ENCODE results near the gene CHD9.

CHD9 gene

DNA sequence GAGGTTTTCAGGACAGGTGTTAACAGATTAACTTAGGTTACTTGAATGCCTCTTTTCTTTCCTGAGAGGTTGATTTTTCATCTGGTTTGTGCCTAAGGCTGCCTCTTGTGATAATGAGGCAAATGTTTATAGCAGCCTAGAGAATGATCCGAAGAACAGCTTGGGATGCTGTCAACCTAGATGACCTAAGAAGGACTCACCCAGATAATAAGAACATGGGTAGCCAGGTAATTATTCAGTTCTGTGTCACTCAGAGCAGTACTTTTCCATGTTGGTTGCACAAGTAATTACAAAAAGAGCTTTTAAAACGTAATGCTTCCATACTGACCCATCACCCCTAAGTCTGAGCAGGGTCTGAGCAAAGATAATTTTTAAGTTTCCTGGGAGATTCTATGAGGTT, 60.3 kb downstream of the CHD9 start:
- Mint-ChIP-seq H3K4me3 (no peak overlapping the region), H3K9me3 (ENCODE audit: low read depth) (no peaks in the 10 kb centered on the region), H3K4me1 (ENCODE audit: low read depth) (no peaks in the 10 kb centered on the region), H3K27ac (no peak overlapping the region), H3K27me3 (no peaks in the 10 kb centered on the region), H3K36me3 (no peaks in the 10 kb centered on the region)

DNA sequence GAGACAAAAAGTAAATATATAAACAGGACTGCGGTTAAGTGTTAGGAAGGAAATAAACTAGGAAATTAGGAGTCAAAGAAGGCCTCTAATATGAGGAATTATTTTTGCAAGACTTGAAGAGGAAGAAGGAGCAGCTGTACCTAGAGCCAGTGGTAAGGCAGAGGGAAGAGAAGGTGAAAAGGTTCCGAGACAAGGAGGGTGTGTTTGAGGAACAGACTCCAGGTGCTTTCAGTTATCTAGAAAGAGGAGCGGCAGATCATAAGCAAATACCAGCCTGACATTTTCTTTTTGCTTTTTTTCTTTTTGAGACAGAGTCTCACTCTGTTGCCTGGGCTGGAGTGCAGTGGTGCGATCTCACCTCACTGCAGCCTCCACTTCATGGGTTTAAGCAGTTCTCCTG, 61.0 kb downstream of the CHD9 start:
- Mint-ChIP-seq H3K27me3 (no peaks in the 10 kb centered on the region), H3K27ac (no peak overlapping the region), H3K9me3 (ENCODE audit: low read depth) (no peaks in the 10 kb centered on the region), H3K36me3 (no peaks in the 10 kb centered on the region), H3K4me1 (ENCODE audit: low read depth) (no peaks in the 10 kb centered on the region), H3K4me3 (no peak overlapping the region)

DNA sequence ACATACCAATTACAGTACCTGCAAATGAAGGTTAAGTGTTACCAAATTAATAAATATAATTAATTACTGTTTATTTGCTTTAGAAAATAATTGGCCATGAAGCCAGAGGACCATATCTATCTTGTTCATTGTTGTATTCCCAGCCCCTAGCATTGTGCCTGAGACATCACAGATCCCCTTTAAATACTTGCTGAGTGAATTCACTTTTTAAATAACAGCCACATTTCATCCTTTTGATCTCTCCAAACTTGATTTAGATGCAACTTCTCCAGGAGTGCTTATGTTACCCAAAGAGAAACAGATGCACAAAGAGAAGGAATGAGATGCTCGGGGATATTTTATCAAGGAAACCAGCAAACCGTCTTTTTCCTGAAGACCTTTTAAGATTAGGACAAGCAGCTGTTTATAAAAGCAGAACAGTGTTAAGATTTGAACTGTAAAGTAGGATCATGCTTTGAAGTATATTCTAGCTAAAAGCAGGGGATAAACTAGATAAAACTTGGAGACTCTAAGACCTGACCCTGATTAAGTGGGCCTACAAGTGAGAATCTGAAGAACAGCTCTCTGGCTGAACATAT, 66.3 kb downstream of the CHD9 start:
- Mint-ChIP-seq H3K4me1 (ENCODE audit: low read depth) (no peaks in the 10 kb centered on the region), H3K4me3 (no peak overlapping the region), H3K36me3 (no peaks in the 10 kb centered on the region), H3K9me3 (ENCODE audit: low read depth) (no peaks in the 10 kb centered on the region), H3K27me3 (no peaks in the 10 kb centered on the region), H3K27ac (peak overlapping the region; percentile 22)

DNA sequence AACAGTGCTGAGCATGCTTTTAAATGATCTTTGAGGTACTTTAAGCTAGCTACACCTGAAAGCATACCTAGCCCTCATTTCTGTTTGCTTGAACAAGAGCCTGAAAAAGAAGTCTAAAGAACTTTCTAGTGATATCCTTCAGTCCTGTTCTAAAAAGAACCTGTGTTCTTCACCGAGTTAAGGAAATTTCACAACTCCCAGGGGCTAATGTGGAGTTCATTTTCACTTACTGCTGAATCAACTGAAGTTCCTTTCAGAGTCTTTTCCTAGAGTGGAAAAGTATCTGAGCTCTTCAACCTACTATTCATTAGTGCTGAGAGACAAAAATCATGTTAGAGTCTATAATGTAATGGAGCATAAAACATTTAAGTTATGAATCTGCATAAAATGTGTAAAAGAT, 66.9 kb downstream of the CHD9 start:
- no peaks in the 10 kb centered on the region for H3K4me1 Mint-ChIP-seq (ENCODE audit: low read depth)
- H3K27ac Mint-ChIP-seq, result peak overlapping the region; percentile 28
- no peak overlapping the region for H3K4me3 Mint-ChIP-seq
- H3K9me3 Mint-ChIP-seq (ENCODE audit: low read depth), result no peaks in the 10 kb centered on the region
- no peaks in the 10 kb centered on the region for H3K36me3 Mint-ChIP-seq
- H3K27me3 Mint-ChIP-seq, result no peaks in the 10 kb centered on the region

DNA sequence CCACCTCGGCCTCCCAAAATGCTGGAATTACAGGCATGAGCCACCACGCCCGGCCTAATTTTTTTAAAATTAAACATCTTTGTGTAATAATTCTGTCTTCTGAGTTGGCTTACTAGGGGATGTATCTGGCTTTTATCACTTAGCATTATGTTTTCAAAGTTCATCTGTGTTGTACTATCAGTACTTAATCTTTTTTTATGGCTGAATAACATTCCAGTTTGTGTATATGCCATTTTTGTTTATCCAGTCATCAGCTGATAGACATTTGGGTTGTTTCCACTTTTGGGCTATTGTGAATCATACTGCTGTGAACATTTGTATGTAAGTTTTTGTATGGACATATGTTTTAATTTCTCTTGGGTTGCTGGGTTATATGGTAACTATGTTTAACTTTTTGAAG, 69.0 kb downstream of the CHD9 start:
- H3K9me3 Mint-ChIP-seq (ENCODE audit: low read depth), result no peaks in the 10 kb centered on the region
- H3K4me1 Mint-ChIP-seq (ENCODE audit: low read depth), result no peaks in the 10 kb centered on the region
- no peak overlapping the region for H3K27ac Mint-ChIP-seq
- H3K36me3 Mint-ChIP-seq, result no peaks in the 10 kb centered on the region
- no peaks in the 10 kb centered on the region for H3K27me3 Mint-ChIP-seq
- H3K4me3 Mint-ChIP-seq, result no peak overlapping the region

DNA sequence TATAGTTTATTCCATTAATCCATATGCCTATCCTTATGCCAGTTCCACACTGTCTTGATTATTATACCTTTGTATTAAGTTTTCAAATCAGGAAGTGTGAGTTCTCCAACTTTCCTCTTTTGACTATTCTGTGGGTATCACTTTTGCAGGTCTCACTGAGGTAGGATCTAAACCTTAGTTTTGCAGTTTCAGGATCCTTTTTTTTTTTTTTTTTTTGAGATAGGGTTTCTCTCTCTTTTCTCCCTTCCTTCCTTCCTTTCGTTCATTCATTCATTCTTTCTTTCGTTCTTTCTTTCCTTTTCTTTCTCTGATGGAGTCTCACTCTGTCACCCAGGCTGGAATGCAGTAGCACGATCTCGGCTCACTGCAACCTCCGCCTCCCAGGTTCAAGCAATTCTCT, 71.6 kb downstream of the CHD9 start:
- no peak overlapping the region for H3K27ac Mint-ChIP-seq
- H3K27me3 Mint-ChIP-seq, result no peaks in the 10 kb centered on the region
- H3K4me3 Mint-ChIP-seq, result no peak overlapping the region
- H3K36me3 Mint-ChIP-seq, result no peaks in the 10 kb centered on the region
- peaks cover 3% of the 10 kb centered on the region for H3K4me1 Mint-ChIP-seq (ENCODE audit: low read depth)
- no peaks in the 10 kb centered on the region for H3K9me3 Mint-ChIP-seq (ENCODE audit: low read depth)

DNA sequence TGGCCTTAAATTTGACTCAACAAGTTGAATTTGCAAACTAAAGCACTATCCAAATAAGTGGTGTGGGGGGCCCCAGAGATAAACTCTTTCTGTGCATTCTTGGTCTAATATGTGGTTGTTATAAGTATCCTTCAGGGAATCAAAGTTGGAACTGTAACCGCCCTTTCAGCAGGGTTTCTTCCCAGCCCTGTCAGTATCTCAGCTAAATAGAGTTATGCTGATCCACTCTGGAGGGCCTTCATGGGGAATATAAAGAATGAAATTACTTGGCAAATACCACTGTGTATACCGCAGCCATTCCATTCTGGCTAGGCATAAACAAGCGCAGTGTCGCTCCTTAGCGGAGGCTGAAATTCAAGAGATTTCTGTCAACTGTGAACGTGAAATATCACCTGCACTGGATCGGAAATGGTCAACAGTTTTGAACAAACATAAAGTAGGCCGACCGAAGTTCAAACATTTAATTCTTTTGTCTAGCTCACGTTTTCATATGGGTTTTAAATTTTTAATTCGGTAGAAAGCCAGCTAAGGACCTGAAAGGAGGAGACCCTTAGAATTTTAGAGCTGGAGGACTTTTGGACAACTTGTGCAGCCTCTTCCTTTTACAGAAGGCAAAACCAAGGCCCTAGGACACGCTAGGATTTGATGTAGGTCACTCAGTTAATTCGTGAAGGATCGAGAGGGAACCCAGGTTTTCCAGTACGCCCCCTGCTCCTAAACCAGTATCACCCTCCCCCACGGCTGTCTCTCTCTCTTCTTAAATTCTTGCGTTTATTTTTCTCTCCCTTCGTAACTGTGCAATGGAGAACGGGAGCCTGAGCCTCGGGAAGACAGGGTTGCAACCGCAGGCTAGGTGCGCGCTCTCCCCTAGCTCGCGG, 74.7 kb downstream of the CHD9 start:
- no peaks in the 10 kb centered on the region for H3K36me3 Mint-ChIP-seq
- no peaks in the 10 kb centered on the region for H3K9me3 Mint-ChIP-seq (ENCODE audit: low read depth)
- H3K27ac Mint-ChIP-seq, result peak overlapping the region; percentile 61
- no peaks in the 10 kb centered on the region for H3K27me3 Mint-ChIP-seq
- H3K4me1 Mint-ChIP-seq (ENCODE audit: low read depth), result peaks cover 9% of the 10 kb centered on the region
- H3K4me3 Mint-ChIP-seq, result peak overlapping the region; percentile 84

DNA sequence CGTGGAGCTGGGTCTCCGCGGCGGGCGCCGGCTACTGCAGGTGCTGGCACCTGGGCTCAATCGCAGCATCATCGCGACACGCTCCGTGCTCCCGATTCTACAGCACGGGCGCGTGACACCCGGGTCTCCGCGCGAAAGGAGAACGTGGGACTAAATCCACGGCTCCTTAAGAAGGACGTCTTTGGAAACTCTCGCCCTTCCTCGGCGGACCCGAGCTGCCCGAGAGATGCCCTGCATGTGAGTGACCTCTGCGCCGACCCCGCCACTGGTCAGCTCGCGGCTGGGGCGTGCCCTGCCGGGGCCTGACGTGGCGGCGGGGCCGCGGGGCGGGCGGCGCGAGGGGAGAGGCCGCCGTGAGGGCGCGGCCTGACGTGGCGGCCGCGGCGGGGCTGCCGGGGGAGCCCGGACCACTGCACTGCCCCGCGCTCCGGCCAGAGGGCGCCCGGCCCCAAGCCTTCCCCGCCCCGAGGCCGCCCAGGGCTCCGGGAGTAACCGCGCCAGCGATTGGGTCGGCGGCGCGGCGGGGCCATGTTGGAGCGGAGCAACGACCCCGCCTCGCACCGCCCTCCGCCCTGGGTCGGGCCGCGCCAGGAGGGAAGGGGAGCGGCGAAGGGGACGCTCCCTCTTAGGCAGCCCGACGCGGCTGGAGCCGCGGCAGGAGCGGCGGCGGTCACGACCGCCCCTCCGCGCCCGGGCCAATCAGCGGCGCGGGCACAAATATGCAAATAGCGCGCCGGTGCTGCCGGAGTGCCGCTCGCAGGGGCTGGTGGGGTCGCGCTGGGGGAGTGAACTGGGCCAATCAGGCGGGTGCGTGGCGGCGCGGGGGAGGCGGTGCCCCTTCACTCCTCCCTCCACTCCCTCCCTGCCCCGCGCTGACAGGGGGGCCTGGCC, 75.6 kb downstream of the CHD9 start:
- Mint-ChIP-seq H3K4me3 (peak overlapping the region; percentile 84), H3K36me3 (no peaks in the 10 kb centered on the region), H3K9me3 (ENCODE audit: low read depth) (no peaks in the 10 kb centered on the region), H3K27ac (peak overlapping the region; percentile 61), H3K4me1 (ENCODE audit: low read depth) (peaks cover 9% of the 10 kb centered on the region), H3K27me3 (no peaks in the 10 kb centered on the region)

DNA sequence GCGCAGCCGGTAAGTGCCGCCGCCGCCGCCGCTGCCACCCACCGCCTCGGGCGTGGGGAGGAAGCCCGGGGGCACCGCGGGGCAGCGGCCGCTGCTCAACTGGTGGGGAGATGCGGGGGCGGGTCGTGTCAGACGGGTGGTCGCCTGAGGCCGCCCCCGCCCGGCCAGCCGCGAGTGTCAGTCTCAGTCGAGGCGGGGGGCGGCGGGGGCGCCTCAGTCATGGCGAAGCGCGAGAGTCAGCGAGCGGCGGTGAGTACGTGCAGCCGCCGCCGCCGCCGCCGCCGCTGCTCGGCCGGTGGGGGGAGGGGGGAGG, 76.2 kb downstream of the CHD9 start:
- H3K4me3 Mint-ChIP-seq, result no peak overlapping the region

DNA sequence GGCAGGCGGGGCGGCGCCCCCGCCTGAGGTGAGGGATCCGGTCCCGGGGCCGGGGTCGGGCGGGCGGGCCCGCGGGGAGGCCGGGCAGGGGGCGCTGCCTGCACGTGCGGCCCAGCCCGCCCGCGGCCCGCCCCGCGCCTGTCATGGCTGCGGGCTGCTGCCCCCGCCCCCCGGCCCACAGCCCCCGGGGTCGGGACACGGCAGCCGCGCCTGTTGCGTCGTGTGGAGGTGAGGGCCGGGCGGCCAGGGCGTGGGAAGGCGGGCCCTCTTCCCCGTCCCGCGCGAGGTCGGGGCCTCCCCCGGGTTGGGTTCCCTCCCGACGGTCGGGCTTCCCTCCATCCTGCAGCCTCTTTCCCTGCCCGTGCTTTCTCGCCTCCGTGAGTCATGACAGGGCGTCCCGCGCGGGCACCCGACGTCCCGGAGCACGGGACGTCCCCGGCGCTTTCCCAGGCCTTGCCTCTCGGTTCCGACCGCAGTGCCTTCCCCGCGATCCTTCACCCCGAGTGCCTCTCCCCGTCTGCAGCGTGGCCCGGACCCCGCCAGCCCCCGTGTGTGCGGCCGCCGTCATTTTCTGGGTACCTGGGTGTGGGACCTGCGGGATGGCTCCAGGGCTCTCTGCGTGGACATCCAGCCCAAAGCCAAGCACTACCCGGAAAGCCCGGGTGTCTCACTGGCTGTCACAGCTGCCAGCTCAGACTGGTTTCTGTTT, 76.7 kb downstream of the CHD9 start:
- Mint-ChIP-seq H3K9me3 (ENCODE audit: low read depth) (no peaks in the 10 kb centered on the region), H3K4me3 (peak overlapping the region; percentile 87), H3K4me1 (ENCODE audit: low read depth) (peaks cover 9% of the 10 kb centered on the region), H3K27ac (peak overlapping the region; percentile 87), H3K36me3 (no peaks in the 10 kb centered on the region), H3K27me3 (no peaks in the 10 kb centered on the region)

More for the DNA sequence above, 76.2 kb downstream of the CHD9 start:
- Mint-ChIP-seq H3K27ac (no peak overlapping the region), H3K27me3 (no peaks in the 10 kb centered on the region), H3K9me3 (ENCODE audit: low read depth) (no peaks in the 10 kb centered on the region), H3K4me1 (ENCODE audit: low read depth) (peaks cover 9% of the 10 kb centered on the region), H3K36me3 (no peaks in the 10 kb centered on the region)

DNA sequence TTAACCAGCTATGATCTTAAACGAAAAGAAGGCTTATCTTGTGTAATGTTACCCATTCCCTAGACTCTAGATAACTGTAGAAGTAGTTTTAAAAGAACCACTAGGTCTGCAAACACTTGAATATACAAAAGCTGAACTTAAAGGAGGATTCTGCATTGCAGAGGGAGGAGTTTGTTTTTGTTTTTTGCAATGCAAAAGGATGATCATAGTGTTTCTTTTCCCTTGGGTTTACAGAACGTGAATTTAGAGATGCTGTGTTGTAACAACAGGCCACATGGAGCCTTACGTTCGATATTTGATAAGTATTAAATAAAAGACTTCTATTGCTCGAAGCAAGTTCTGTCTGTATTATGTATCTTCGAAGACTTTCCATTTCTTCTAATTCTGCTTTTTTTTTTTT, 77.6 kb downstream of the CHD9 start:
- Mint-ChIP-seq H3K4me3 (peak overlapping the region; percentile 61), H3K9me3 (ENCODE audit: low read depth) (no peaks in the 10 kb centered on the region), H3K36me3 (no peaks in the 10 kb centered on the region), H3K27me3 (no peaks in the 10 kb centered on the region), H3K4me1 (ENCODE audit: low read depth) (peaks cover 9% of the 10 kb centered on the region), H3K27ac (no peak overlapping the region)

DNA sequence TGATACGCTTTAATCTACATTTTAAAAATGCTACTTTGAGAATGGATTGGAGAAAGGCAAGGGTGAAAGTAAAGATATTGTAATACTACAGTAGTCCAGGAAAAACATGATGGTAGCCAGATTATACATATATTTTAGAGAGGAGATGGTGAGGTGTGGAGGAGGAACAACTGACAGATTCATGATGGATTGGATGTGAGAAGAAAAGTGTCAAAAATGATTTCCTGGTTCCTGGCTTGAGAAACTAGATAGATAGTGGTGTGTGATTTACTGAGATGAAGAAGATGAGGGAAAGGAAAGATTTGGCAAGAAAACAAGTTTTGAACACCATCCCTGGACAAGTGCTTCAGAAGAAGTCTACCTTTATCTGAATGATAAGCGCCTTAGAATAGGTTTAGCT, 80.5 kb downstream of the CHD9 start:
- Mint-ChIP-seq H3K27ac (no peak overlapping the region), H3K36me3 (no peaks in the 10 kb centered on the region), H3K4me3 (no peak overlapping the region), H3K9me3 (ENCODE audit: low read depth) (no peaks in the 10 kb centered on the region), H3K4me1 (ENCODE audit: low read depth) (peaks cover 6% of the 10 kb centered on the region), H3K27me3 (no peaks in the 10 kb centered on the region)

DNA sequence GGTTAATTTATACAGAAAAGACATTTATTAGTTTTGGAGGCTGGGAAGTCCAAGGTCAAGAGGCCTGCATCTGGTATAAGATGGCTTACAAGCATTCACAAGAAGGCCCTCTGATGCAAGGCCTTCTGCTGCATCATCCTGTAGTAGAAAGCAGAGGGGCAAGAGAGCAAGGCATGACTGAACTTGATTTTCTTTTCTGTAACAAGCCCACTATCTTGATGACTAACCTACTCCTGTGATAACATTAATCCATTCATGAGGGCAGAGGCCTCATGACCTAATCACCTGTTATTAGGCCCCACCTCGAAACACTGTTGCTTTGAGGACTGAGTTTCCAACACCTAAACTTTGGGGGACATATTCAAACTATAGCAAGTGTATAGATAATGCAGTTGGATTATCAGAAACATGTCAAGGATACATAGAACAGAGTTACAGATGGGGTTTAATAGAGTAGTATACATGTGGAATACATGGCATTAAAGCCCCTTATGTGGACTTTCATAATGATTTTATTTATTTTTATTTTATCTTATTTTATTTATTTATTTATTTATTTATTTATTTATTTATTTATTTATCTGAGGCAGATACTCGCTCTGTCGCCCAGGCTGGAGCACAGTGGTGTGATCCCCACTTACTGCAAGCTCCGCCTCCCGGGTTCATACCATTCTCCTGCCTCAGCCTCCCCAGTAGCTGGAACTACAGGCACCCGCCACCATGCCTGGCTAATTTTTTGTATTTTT, 88.2 kb downstream of the CHD9 start:
- no peaks in the 10 kb centered on the region for H3K9me3 Mint-ChIP-seq (ENCODE audit: low read depth)
- H3K36me3 Mint-ChIP-seq, result no peaks in the 10 kb centered on the region
- peaks cover 7% of the 10 kb centered on the region for H3K4me1 Mint-ChIP-seq (ENCODE audit: low read depth)
- no peak overlapping the region for H3K4me3 Mint-ChIP-seq
- H3K27me3 Mint-ChIP-seq, result no peaks in the 10 kb centered on the region
- no peak overlapping the region for H3K27ac Mint-ChIP-seq

DNA sequence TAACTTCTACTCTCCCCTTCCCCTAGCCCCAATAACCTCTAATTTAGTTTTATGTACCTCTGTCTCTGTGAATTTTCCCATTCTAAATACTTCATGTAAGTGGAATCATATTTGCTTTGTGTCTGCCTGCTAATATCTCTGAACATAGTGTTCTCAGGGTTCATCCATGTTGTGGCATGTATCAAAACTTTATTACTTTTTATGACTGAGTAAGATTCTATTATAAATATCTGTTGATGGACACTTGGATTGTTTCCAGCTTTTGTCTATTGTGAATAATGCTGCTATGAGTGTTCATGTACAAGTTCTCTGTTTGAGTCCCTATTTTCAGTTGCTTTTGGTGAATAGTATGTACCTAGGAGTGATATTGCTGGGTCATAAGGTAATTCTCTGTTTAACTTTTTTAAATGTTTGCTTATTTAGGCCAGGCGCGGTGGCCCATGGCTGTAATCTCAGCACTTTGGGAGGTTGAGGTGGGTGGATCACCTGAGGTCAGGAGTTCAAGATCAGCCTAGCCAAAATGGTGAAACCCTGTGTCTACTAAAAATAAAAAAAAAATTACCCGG, 92.8 kb downstream of the CHD9 start:
- Mint-ChIP-seq H3K36me3 (no peaks in the 10 kb centered on the region), H3K27me3 (no peaks in the 10 kb centered on the region), H3K27ac (no peak overlapping the region), H3K9me3 (ENCODE audit: low read depth) (no peaks in the 10 kb centered on the region), H3K4me3 (no peak overlapping the region), H3K4me1 (ENCODE audit: low read depth) (peaks cover 3% of the 10 kb centered on the region)
